B cell (primary cell): Measurements from ENCODE around the gene DYNLT3. TPM values are rescaled to one million over a fixed set of nuclear protein-coding genes. Genes with fewer than 3 reads are reported as not detected.

Experiments used
- ATAC-seq: fragments of 200-7000 bp; cut with Tn5 transposase; one replicate; pipeline ENCODE4 v1.10.0; 2021; ENCODE audit warnings: low read depth, mild to moderate bottlenecking, moderate number of reproducible peaks, moderate library complexity
- CTCF ChIA-PET: fragments of 350-600 bp; sonication (Branson Sonifier 250); formaldehyde crosslinking; loops from one replicate; lab custom pipeline; 2021; ENCODE audit warnings: antibody characterized with exemption, inconsistent platforms; lab: Charles Lee
- POLR2A ChIA-PET: fragments of 350-600 bp; sonication (Branson Sonifier 250); formaldehyde crosslinking; loops from one replicate; lab custom pipeline; 2021; ENCODE audit warnings: antibody characterized with exemption; lab: Charles Lee
- DNase-seq: peaks from one replicate; pipeline ENCODE4 v3.0.0; 2013
- H2AFZ ChIP-seq: 2 replicates; pipeline ENCODE4 v1.6.1; 2012; ENCODE audit warnings: mild to moderate bottlenecking, low read depth, low read length; ENCODE audit not compliant: insufficient read depth, poor library complexity, severe bottlenecking
- H3K27ac ChIP-seq, 2 donors: 1 replicate in 1 of 2; 2 replicates in 1 of 2; pipeline ENCODE4 v1.5.1; 2012 to 2013; ENCODE audit warnings: low read length in 2 of 2, mild to moderate bottlenecking in 2 of 2, moderate library complexity in 1 of 2
- H3K27me3 ChIP-seq, 4 experiments: fragments of 200-600 bp in 1 of 4; sonication (generic) in 1 of 4; replicated peaks in 1 of 4; 1 replicate in 2 of 4; 2 replicates in 2 of 4; pipeline versions ENCODE4 v1.6.1 to v1.7.0; 2013 to 2016; ENCODE audit warnings: low read length in 3 of 4, mild to moderate bottlenecking in 2 of 4, mixed read lengths in 1 of 4, moderate library complexity in 1 of 4; ENCODE audit not compliant: insufficient read depth in 4 of 4, control insufficient read depth in 3 of 4; ENCODE audit errors: control extremely low read depth in 1 of 4
- H3K36me3 ChIP-seq, 2 experiments: replicated peaks in 1 of 2; 1 replicate in 1 of 2; 2 replicates in 1 of 2; pipeline versions ENCODE4 v1.6.1 to v1.7.1; 2013; ENCODE audit warnings: low read length in 1 of 2; ENCODE audit not compliant: insufficient read depth in 2 of 2, control insufficient read depth in 1 of 2; ENCODE audit errors: control extremely low read depth in 1 of 2, extremely low read depth in 1 of 2
- H3K4me1 ChIP-seq, 2 donors: fragments of 200-600 bp in 1 of 2; sonication (generic) in 1 of 2; 1 replicate in 1 of 2; 2 replicates in 1 of 2; pipeline versions ENCODE4 v1.5.1 to v1.6.1; 2013 to 2017; ENCODE audit warnings: low read length in 2 of 2; ENCODE audit not compliant: control insufficient read depth in 2 of 2, insufficient read depth in 2 of 2
- H3K4me2 ChIP-seq: replicated peaks from 2 replicates; pipeline ENCODE3; 2012; ENCODE audit warnings: mild to moderate bottlenecking, low read depth, low read length; ENCODE audit not compliant: poor library complexity, severe bottlenecking
- H3K4me3 ChIP-seq, 5 experiments: fragments of 200-600 bp in 1 of 5; sonication (generic) in 1 of 5; 1 replicate in 3 of 5; 2 replicates in 2 of 5; pipeline versions ENCODE4 v1.5.1 to v1.7.0; 2011 to 2016; ENCODE audit warnings: low read length in 4 of 5, mild to moderate bottlenecking in 4 of 5, low read depth in 2 of 5, control low read depth in 1 of 5, moderate library complexity in 1 of 5; ENCODE audit not compliant: insufficient read depth in 1 of 5; ENCODE audit errors: control extremely low read depth in 1 of 5, extremely low read depth in 1 of 5
- H3K79me2 ChIP-seq: fragments of 200-600 bp; sonication (generic); one replicate; pipeline ENCODE4 v1.6.0; 2016; ENCODE audit warnings: low read length; ENCODE audit not compliant: control insufficient read depth, insufficient read depth
- H3K9ac ChIP-seq: fragments of 200-600 bp; sonication (generic); 2 replicates; pipeline ENCODE4 v1.6.1; 2017; ENCODE audit warnings: mild to moderate bottlenecking, low read length, moderate library complexity
- H3K9me3 ChIP-seq, 3 donors: one replicate each; pipeline versions ENCODE4 v1.6.1 to v1.7.1; 2013; ENCODE audit warnings: low read length in 2 of 3; ENCODE audit not compliant: control insufficient read depth in 2 of 3, insufficient read depth in 1 of 3; ENCODE audit errors: control extremely low read depth in 1 of 3
- H4K20me1 ChIP-seq: 2 replicates; pipeline ENCODE4 v1.6.0; 2012; ENCODE audit warnings: mild to moderate bottlenecking, low read length; ENCODE audit not compliant: insufficient read depth, control insufficient read depth, poor library complexity, severe bottlenecking
- H3K27ac Mint-ChIP-seq: one replicate; pipeline ENCODE4 v1.8.0; 2021; ENCODE audit warnings: mixed read lengths
- H3K27me3 Mint-ChIP-seq: one replicate; pipeline ENCODE4 v1.8.0; 2021; ENCODE audit warnings: mixed read lengths
- H3K4me1 Mint-ChIP-seq: one replicate; pipeline ENCODE4 v1.8.0; 2021; ENCODE audit warnings: mixed read lengths
- H3K4me3 Mint-ChIP-seq: one replicate; pipeline ENCODE4 v1.8.0; 2021; ENCODE audit warnings: mixed read lengths
- H3K9me3 Mint-ChIP-seq: one replicate; pipeline ENCODE4 v1.8.0; 2022; ENCODE audit warnings: mixed read lengths; ENCODE audit not compliant: insufficient read depth
- CTCF ChIP-seq: fragments of 200-600 bp; IDR thresholded peaks from one replicate; pipeline ENCODE4 v1.8.0; 2022; ENCODE audit warnings: antibody characterized with exemption, mild to moderate bottlenecking
- EZH2 ChIP-seq: IDR thresholded peaks from 2 replicates; pipeline ENCODE4 v1.6.1; 2012; ENCODE audit warnings: borderline replicate concordance, low read depth, mild to moderate bottlenecking, moderate library complexity, low read length; ENCODE audit not compliant: insufficient read depth, poor library complexity, severe bottlenecking
- WGBS: methylation state at CpG from one replicate; pipeline ENCODE4 v1.1.5; 2013; ENCODE audit warnings: missing lambda C conversion rate; ENCODE audit not compliant: insufficient coverage; 5-methylcytosine and 5-hydroxymethylcytosine counted together
- intact Hi-C: fragments of 100-400 bp; cut with micrococcal nuclease; formaldehyde crosslinking; loops from one replicate; pipeline ENCODE4 v1.10.0; 2022
- polyA plus RNA-seq: library from polyadenylated mRNA; depleted of rRNA; stranded (reverse); fragments of >200 nt; gene quantifications from 2 replicates; pipeline ENCODE4 v1.2.3, GENCODE V29; 2012
- total RNA-seq, 2 donors: library from RNA; stranded (reverse); fragments of 120-200 nt in 1 of 2; gene quantifications; 1 replicate in 1 of 2; 2 replicates in 1 of 2; pipeline versions ENCODE4 v1.2.3 to v1.2.4, GENCODE V29; 2013 to 2022

Gene DYNLT3
- total and polyA plus RNA-seq, 2 donors (not counting 1 experiment from before 2014, with no cell fraction given) = 15.3 to 20.4 TPM

DNA sequence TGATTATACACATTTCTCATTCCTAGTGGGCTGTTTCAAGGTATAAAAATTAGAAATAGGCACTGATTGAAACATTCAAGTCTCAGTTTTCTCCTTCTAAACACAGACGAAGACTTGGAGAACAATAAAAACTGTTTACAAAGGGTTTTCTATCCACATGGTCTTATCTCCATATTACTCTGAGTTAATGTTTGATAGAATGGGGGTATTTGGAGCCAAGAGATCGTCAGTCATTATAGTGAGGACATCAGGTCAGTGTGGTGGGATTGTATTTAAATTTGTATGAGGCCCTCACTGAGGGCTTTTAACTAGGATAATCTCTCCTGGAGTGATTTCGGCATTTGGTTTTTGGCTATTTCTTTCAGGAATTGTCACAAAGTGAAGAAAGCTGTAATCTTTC, 16.4 kb upstream of the DYNLT3 start:
- ATAC-seq (no peak), DNase-seq (no peak)
- Histone ChIP-seq H3K27ac (no peak overlapping the region), H3K9me3 (peaks cover 0 to 6% (median 0%) of the 10 kb centered on the region in 3 donors), H3K27me3 (peaks cover 0 to 9% (median 2%) of the 10 kb centered on the region in 4 experiments), H3K4me3 (no peak overlapping the region), H3K4me1 (no peaks in the 10 kb centered on the region), H2AFZ (no peak overlapping the region), H3K79me2 (no peaks in the 10 kb centered on the region), H4K20me1 (no peaks in the 10 kb centered on the region), H3K4me2 (no peak overlapping the region), H3K9ac (no peak overlapping the region), H3K36me3 (no peaks in the 10 kb centered on the region)
- H3K9me3 Mint-ChIP-seq = no peaks in the 10 kb centered on the region
- no peak overlapping the region for H3K27ac Mint-ChIP-seq
- no peak overlapping the region for H3K4me3 Mint-ChIP-seq
- H3K4me1 Mint-ChIP-seq = peaks cover 4% of the 10 kb centered on the region
- no CpG with 5 or more reads among the region's 3 CpGs for WGBS
- intact Hi-C loops = no loop called here
- ChIA-PET CTCF (no interaction called here), POLR2A (no interaction called here)
- TF ChIP-seq CTCF (no peak), EZH2 (no peak)
- H3K27me3 Mint-ChIP-seq = peaks cover 12% of the 10 kb centered on the region

DNA sequence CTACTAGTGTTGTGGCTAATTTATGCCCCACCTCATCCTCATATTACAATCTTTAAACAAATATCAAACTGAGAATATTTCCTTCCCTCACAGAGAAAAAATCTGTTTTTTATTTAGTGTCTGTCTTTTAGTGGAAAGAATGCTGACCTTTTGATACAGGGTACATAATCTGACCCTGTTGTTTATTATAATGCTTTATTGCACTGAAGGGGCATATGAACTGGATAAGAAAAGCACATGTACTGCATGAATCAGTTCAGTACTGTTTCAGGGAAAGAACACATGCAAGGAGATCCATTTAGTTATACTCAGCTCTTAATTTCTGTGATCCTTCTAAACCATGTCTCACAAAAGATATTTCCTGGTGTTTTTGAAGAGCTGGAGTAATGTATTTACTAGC, 15.5 kb upstream of the DYNLT3 start:
- intact Hi-C loops = no loop called here
- peaks cover 12% of the 10 kb centered on the region for H3K27me3 Mint-ChIP-seq
- no peaks in the 10 kb centered on the region for H3K36me3 ChIP-seq
- H3K4me1 Mint-ChIP-seq = peaks cover 3% of the 10 kb centered on the region
- ChIA-PET CTCF (no interaction called here), POLR2A (no interaction called here)
- H3K27me3 ChIP-seq = peaks cover 0 to 9% (median 2%) of the 10 kb centered on the region in 4 experiments
- H3K27ac ChIP-seq = no peak overlapping the region
- DNase-seq = no peak
- H3K9ac ChIP-seq = no peak overlapping the region
- no peaks in the 10 kb centered on the region for H3K4me1 ChIP-seq
- no peak overlapping the region for H3K4me3 ChIP-seq
- peaks cover 0 to 6% (median 0%) of the 10 kb centered on the region in 3 donors for H3K9me3 ChIP-seq
- TF ChIP-seq CTCF (no peak), EZH2 (no peak)
- no peak overlapping the region for H3K27ac Mint-ChIP-seq
- no peaks in the 10 kb centered on the region for H4K20me1 ChIP-seq
- H3K4me3 Mint-ChIP-seq = no peak overlapping the region
- H3K79me2 ChIP-seq = no peaks in the 10 kb centered on the region
- no peak overlapping the region for H2AFZ ChIP-seq
- no peak for ATAC-seq
- H3K4me2 ChIP-seq = no peak overlapping the region
- H3K9me3 Mint-ChIP-seq = no peaks in the 10 kb centered on the region
